GM23338 (cell line): Measurements from ENCODE around the gene SERPINB13. TPM values are rescaled to one million over a fixed set of nuclear protein-coding genes. Genes with fewer than 3 reads are reported as not detected.

Source experiments
- CREB1 ChIP-seq: fragments of 250-450 bp; sonication (Bioruptor Pico); IDR thresholded peaks from 2 replicates; pipeline ENCODE4 v1.5.0; 2020; ENCODE audit warnings: low read depth, mild to moderate bottlenecking, moderate library complexity
- CTCF ChIP-seq, 2 experiments: fragments of 200-600 bp in 1 of 2; sonication (generic) in 1 of 2; conservative IDR thresholded peaks; 2 replicates each; pipeline versions ENCODE4 v1.5.1 to v1.6.1; 2016 to 2017; ENCODE audit warnings: antibody characterized with exemption in 2 of 2, low read depth in 2 of 2, mild to moderate bottlenecking in 2 of 2, moderate library complexity in 1 of 2
- REST ChIP-seq: IDR thresholded peaks from one replicate; pipeline ENCODE4 v1.6.1; 2018; ENCODE audit warnings: antibody characterized with exemption; ENCODE audit not compliant: unreplicated experiment
- STAT1 ChIP-seq: IDR thresholded peaks from one replicate; pipeline ENCODE4 v1.6.1; 2016; ENCODE audit warnings: antibody characterized with exemption; ENCODE audit not compliant: unreplicated experiment
- ZNF114 ChIP-seq: fragments of 250-450 bp; sonication (Bioruptor Pico); IDR thresholded peaks from 2 replicates; pipeline ENCODE4 v1.5.0; 2020; ENCODE audit warnings: mild to moderate bottlenecking, moderate library complexity
- ZNF462 ChIP-seq: fragments of 250-450 bp; sonication (Bioruptor Pico); IDR thresholded peaks from 2 replicates; pipeline ENCODE4 v1.5.0; 2020; ENCODE audit warnings: mild to moderate bottlenecking, moderate library complexity
- polyA plus RNA-seq: library from polyadenylated mRNA; unstranded; fragments of >200 nt; fragmentation: Nextera tagmentation; extraction: Ambion mirVana; gene quantifications from 2 replicates; pipeline ENCODE4 v1.2.1, GENCODE V29; 2016
- total RNA-seq: library from RNA; depleted of rRNA; stranded (reverse); fragments of >200 nt; shearing (Covaris generic); gene quantifications from 2 replicates; pipeline ENCODE4 v1.2.3, GENCODE V29; 2014

The SERPINB13 gene
- total and polyA plus RNA-seq, 2 experiments from 2014 or later: not detected

DNA sequence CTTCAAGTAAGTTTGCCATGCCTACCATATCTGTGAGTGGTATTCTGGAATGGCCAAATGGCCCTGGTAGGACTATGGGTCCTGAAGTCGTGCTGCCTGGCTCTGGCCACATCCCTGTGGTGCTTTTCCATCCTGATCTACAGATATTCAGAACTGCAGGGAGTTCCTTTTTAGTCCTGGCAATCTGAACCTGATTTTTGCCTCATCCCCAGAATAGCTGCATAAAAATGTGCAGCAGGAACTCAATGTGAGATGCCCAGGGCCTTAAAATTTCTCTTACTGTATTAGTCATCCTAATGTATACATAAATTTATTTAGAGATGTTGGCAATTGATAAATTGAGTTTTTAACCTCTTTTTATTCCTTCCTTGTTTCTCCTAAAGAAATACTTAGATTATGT lies 5.3 kb downstream of the SERPINB13 start (continued):
- no peak for TF ChIP-seq ZNF462 (CRISPR knock-in tag)
- TF ChIP-seq CREB1 (CRISPR knock-in tag): no peak
- no peak for TF ChIP-seq REST
- no peak for TF ChIP-seq STAT1
- no peak for TF ChIP-seq CTCF (conservative IDR thresholded peaks at IDR 0.05; ENCODE audit: low read depth in 2 of 2)
- no peak for TF ChIP-seq ZNF114 (CRISPR knock-in tag)
